Loucy (cell line): ENCODE measurements around the gene CDHR5.

ENCODE experiments used
- H2AFZ ChIP-seq: fragments of 200-600 bp; sonication (generic); 2 replicates; pipeline ENCODE4 v1.6.0; 2016; ENCODE audit warnings: antibody characterized with exemption, mild to moderate bottlenecking, low read length, moderate library complexity
- H3F3A ChIP-seq: fragments of 200-600 bp; 2 replicates; pipeline ENCODE4 v1.6.0; 2016; ENCODE audit warnings: antibody characterized with exemption, low read depth, mild to moderate bottlenecking
- H3K27me3 ChIP-seq: fragments of 200-600 bp; sonication (generic); 2 replicates; pipeline ENCODE4 v1.6.1; 2014; ENCODE audit warnings: low read length, mild to moderate bottlenecking; ENCODE audit not compliant: insufficient read depth, poor library complexity, severe bottlenecking
- H3K36me3 ChIP-seq: fragments of 200-600 bp; sonication (generic); 2 replicates; pipeline ENCODE4 v1.6.1; 2016; ENCODE audit warnings: low read length; ENCODE audit not compliant: insufficient read depth
- H3K4me1 ChIP-seq: fragments of 200-600 bp; sonication (generic); 2 replicates; pipeline ENCODE4 v1.5.1; 2014; ENCODE audit warnings: low read length, mild to moderate bottlenecking; ENCODE audit not compliant: insufficient read depth, poor library complexity, severe bottlenecking
- H3K4me2 ChIP-seq: fragments of 200-600 bp; sonication (generic); 2 replicates; pipeline ENCODE4 v1.6.0; 2014; ENCODE audit warnings: antibody characterized with exemption, low read length, low read depth, mild to moderate bottlenecking; ENCODE audit not compliant: poor library complexity, severe bottlenecking
- H3K4me3 ChIP-seq: fragments of 200-600 bp; sonication (generic); 2 replicates; pipeline ENCODE4 v1.5.1; 2014; ENCODE audit warnings: low read length, mild to moderate bottlenecking, mixed read lengths; ENCODE audit not compliant: poor library complexity, severe bottlenecking
- H3K79me2 ChIP-seq: fragments of 200-600 bp; sonication (generic); 2 replicates; pipeline ENCODE4 v1.6.1; 2014; ENCODE audit warnings: low read length; ENCODE audit not compliant: insufficient read depth
- H3K9ac ChIP-seq: fragments of 200-600 bp; sonication (generic); 2 replicates; pipeline ENCODE4 v1.6.0; 2014; ENCODE audit warnings: mild to moderate bottlenecking, low read depth, low read length, moderate library complexity; ENCODE audit not compliant: poor library complexity, severe bottlenecking
- H3K9me2 ChIP-seq: fragments of 200-600 bp; sonication (generic); replicated peaks from 2 replicates; pipeline ENCODE4 v1.6.1; 2016; ENCODE audit warnings: low read depth, low read length, mixed read lengths
- H3K9me3 ChIP-seq: fragments of 200-600 bp; sonication (generic); 2 replicates; pipeline ENCODE4 v1.6.1; 2014; ENCODE audit warnings: mild to moderate bottlenecking, antibody characterized with exemption, low read length, low read depth; ENCODE audit not compliant: insufficient read depth
- H4K20me1 ChIP-seq: fragments of 200-600 bp; sonication (generic); 2 replicates; pipeline ENCODE4 v1.6.0; 2014; ENCODE audit warnings: antibody characterized with exemption, low read length, mild to moderate bottlenecking; ENCODE audit not compliant: insufficient read depth, poor library complexity, severe bottlenecking
- CTCF ChIP-seq: fragments of 200-600 bp; sonication (generic); conservative IDR thresholded peaks from 2 replicates; pipeline ENCODE4 v1.5.1; 2014; ENCODE audit warnings: mild to moderate bottlenecking, antibody characterized with exemption, low read length
- EZH2phosphoT487 ChIP-seq: fragments of 200-600 bp; IDR thresholded peaks from 2 replicates; pipeline ENCODE4 v1.6.1; 2018; ENCODE audit warnings: antibody characterized with exemption, mild to moderate bottlenecking, moderate library complexity, borderline replicate concordance

Gene CDHR5

GRCh38 chr11:595400-595799, 29.4 kb downstream of the CDHR5 start:
- Histone ChIP-seq H3K9ac (no peak overlapping the region), H3K4me3 (no peak overlapping the region), H3F3A (no peaks in the 10 kb centered on the region), H3K27me3 (no peaks in the 10 kb centered on the region), H3K4me2 (no peak overlapping the region), H3K9me2 (no peaks in the 10 kb centered on the region), H4K20me1 (peaks cover 7% of the 10 kb centered on the region), H3K9me3 (no peaks in the 10 kb centered on the region), H3K4me1 (no peaks in the 10 kb centered on the region), H3K79me2 (peaks cover under 1% of the 10 kb centered on the region; the same call in 1 of the 2 replicates), H2AFZ (no peak overlapping the region), H3K36me3 (peaks cover 92% of the 10 kb centered on the region; the same call in 1 of the 2 replicates)
- TF ChIP-seq EZH2phosphoT487 (no peak), CTCF (no peak)

- H4K20me1 ChIP-seq = peaks cover 13% of the 10 kb centered on the region
- peaks cover 93% of the 10 kb centered on the region; the same call in 1 of the 2 replicates for H3K36me3 ChIP-seq
- no peak overlapping the region for H3K4me3 ChIP-seq
Measured at GRCh38 chr11:593347-593746, 31.4 kb downstream of the CDHR5 start.

GRCh38 chr11:592918-593317, 31.8 kb downstream of the CDHR5 start:
- no peak overlapping the region for H2AFZ ChIP-seq
- H3K9ac ChIP-seq = no peak overlapping the region
- H3K9me3 ChIP-seq = no peaks in the 10 kb centered on the region
- H3K4me2 ChIP-seq = no peak overlapping the region
- H3K9me2 ChIP-seq = no peaks in the 10 kb centered on the region
- peaks cover 13% of the 10 kb centered on the region for H4K20me1 ChIP-seq
- TF ChIP-seq CTCF (no peak), EZH2phosphoT487 (no peak)
- no peaks in the 10 kb centered on the region for H3F3A ChIP-seq
- H3K4me3 ChIP-seq = no peak overlapping the region
- H3K4me1 ChIP-seq = no peaks in the 10 kb centered on the region
- peaks cover 93% of the 10 kb centered on the region; the same call in 1 of the 2 replicates for H3K36me3 ChIP-seq
- H3K27me3 ChIP-seq = no peaks in the 10 kb centered on the region
- peaks cover 16% of the 10 kb centered on the region; the same call in 1 of the 2 replicates for H3K79me2 ChIP-seq

More at GRCh38 chr11:593347-593746, 31.4 kb downstream of the CDHR5 start:
- H2AFZ ChIP-seq = no peak overlapping the region
- no peaks in the 10 kb centered on the region for H3F3A ChIP-seq
- no peaks in the 10 kb centered on the region for H3K4me1 ChIP-seq
- TF ChIP-seq EZH2phosphoT487 (no peak), CTCF (no peak)
- no peaks in the 10 kb centered on the region for H3K27me3 ChIP-seq
- no peak overlapping the region for H3K4me2 ChIP-seq
- peaks cover 16% of the 10 kb centered on the region; the same call in 1 of the 2 replicates for H3K79me2 ChIP-seq
- no peak overlapping the region for H3K9ac ChIP-seq
- H3K9me2 ChIP-seq = no peaks in the 10 kb centered on the region
- H3K9me3 ChIP-seq = no peaks in the 10 kb centered on the region
